Testis (tissue), 3 donors: Measurements from ENCODE around the gene FABP1. TPM values are rescaled to one million over a fixed set of nuclear protein-coding genes. Genes with fewer than 3 reads are reported as not detected.

Source experiments
- DNase-seq: peaks from one replicate; pipeline ENCODE4 v3.0.0-alpha.2; 2019
- H3K27ac ChIP-seq, 2 donors: fragments of 200-600 bp; sonication (generic); one replicate each; pipeline ENCODE4 v1.5.1; 2019
- H3K27me3 ChIP-seq: fragments of 200-600 bp; sonication (generic); one replicate; pipeline ENCODE4 v1.5.1; 2019
- H3K36me3 ChIP-seq: fragments of 200-600 bp; sonication (generic); one replicate; pipeline ENCODE4 v1.5.1; 2017; ENCODE audit warnings: low read depth; ENCODE audit errors: missing control alignments
- H3K4me1 ChIP-seq: fragments of 200-600 bp; sonication (generic); one replicate; pipeline ENCODE4 v1.5.1; 2019
- H3K4me3 ChIP-seq, 2 donors: fragments of 200-600 bp; sonication (generic); one replicate each; pipeline ENCODE4 v1.5.1; 2017 to 2019
- H3K9me3 ChIP-seq: fragments of 200-600 bp; sonication (generic); one replicate; pipeline ENCODE4 v1.5.1; 2017
- CTCF ChIP-seq, 3 experiments: fragments of 450-650 bp in 2 of 3; fragments of 200-600 bp in 1 of 3; sonication (generic) in 1 of 3; IDR thresholded peaks; one replicate each; pipeline ENCODE4 v1.5.1; 2016 to 2019; ENCODE audit warnings: antibody characterized with exemption in 3 of 3, mild to moderate bottlenecking in 2 of 3, moderate library complexity in 1 of 3
- POLR2A ChIP-seq: fragments of 450-650 bp; IDR thresholded peaks from one replicate; pipeline ENCODE4 v1.6.1; 2017; ENCODE audit warnings: antibody characterized with exemption, mild to moderate bottlenecking, moderate library complexity
- WGBS, 2 donors: methylation state at CpG; one replicate each; pipeline ENCODE4 v1.1.5; 2018; 5-methylcytosine and 5-hydroxymethylcytosine counted together
- intact Hi-C: fragments of 100-400 bp; cut with DNase I; formaldehyde crosslinking; loops from one replicate; pipeline ENCODE4 v1.15.1; 2023; ENCODE audit warnings: low total_unique reads
- polyA plus RNA-seq: library from polyadenylated mRNA; stranded (reverse); fragments of 350-450 nt; fragmentation: Illumina TruSeq; extraction: RNeasy Lipid Tissue Mini Kit (QIAGEN cat#74804); gene quantifications from one replicate; pipeline ENCODE4 v1.2.3, GENCODE V29; 2014; ENCODE audit warnings: low read depth, low replicate concordance; ENCODE audit not compliant: insufficient read depth
- total RNA-seq, 2 donors: library from RNA; depleted of rRNA; stranded (reverse); fragments of >200 nt; gene quantifications; one replicate each; pipeline ENCODE4 v1.2.3, GENCODE V29; 2016

FABP1 gene
- total and polyA plus RNA-seq, 3 donors from 2014 or later: 0.99 to 4.9 TPM; not detected in 1

GRCh38 chr2:88095022-88095421 is 32.8 kb downstream of the FABP1 start:
- intact Hi-C loops: no loop called here

GRCh38 chr2:88092773-88093172 is 35.1 kb downstream of the FABP1 start:
- no peak for DNase-seq
- no peak overlapping the region for H3K27ac ChIP-seq
- no peaks in the 10 kb centered on the region for H3K9me3 ChIP-seq
- TF ChIP-seq POLR2A (no peak), CTCF (IDR thresholded peaks at IDR 0.05) (no peak)
- intact Hi-C loops: no loop called here
- H3K36me3 ChIP-seq: no peaks in the 10 kb centered on the region
- no peak overlapping the region for H3K4me3 ChIP-seq
- no peaks in the 10 kb centered on the region for H3K27me3 ChIP-seq
- H3K4me1 ChIP-seq: no peaks in the 10 kb centered on the region

More at GRCh38 chr2:88095022-88095421, 32.8 kb downstream of the FABP1 start:
- no peaks in the 10 kb centered on the region for H3K9me3 ChIP-seq
- WGBS, 2 donors: 89 to 94% methylated on average over 3 of the region's 3 CpGs
- no peaks in the 10 kb centered on the region for H3K27me3 ChIP-seq
- DNase-seq: no peak
- H3K4me1 ChIP-seq: no peaks in the 10 kb centered on the region
- H3K36me3 ChIP-seq: no peaks in the 10 kb centered on the region
- TF ChIP-seq CTCF (IDR thresholded peaks at IDR 0.05) (no peak), POLR2A (no peak)
- H3K4me3 ChIP-seq: no peak overlapping the region
- H3K27ac ChIP-seq: no peak overlapping the region

GRCh38 chr2:88091943-88092342 is 35.9 kb downstream of the FABP1 start:
- intact Hi-C loops: no loop called here
- Histone ChIP-seq H3K36me3 (no peaks in the 10 kb centered on the region), H3K4me3 (no peak overlapping the region), H3K4me1 (no peaks in the 10 kb centered on the region), H3K27me3 (no peaks in the 10 kb centered on the region), H3K27ac (no peak overlapping the region), H3K9me3 (no peaks in the 10 kb centered on the region)
- 80 to 83% methylated on average over 3 of the region's 3 CpGs for WGBS, 2 donors
- TF ChIP-seq POLR2A (no peak), CTCF (IDR thresholded peaks at IDR 0.05) (no peak)
- DNase-seq: no peak

GRCh38 chr2:88090446-88091283 is 37.2 kb downstream of the FABP1 start:
- intact Hi-C loops: no loop called here
- WGBS, 2 donors: 67 to 70% methylated on average over 8 of the region's 8 CpGs
- Histone ChIP-seq H3K36me3 (no peaks in the 10 kb centered on the region), H3K4me1 (no peaks in the 10 kb centered on the region), H3K9me3 (no peaks in the 10 kb centered on the region), H3K27ac (no peak overlapping the region), H3K4me3 (no peak overlapping the region), H3K27me3 (no peaks in the 10 kb centered on the region)
- DNase-seq: no peak
- TF ChIP-seq POLR2A (no peak), CTCF (IDR thresholded peaks at IDR 0.05) (no peak)

GRCh38 chr2:88088999-88089398 is 38.9 kb downstream of the FABP1 start:
- Histone ChIP-seq H3K36me3 (no peaks in the 10 kb centered on the region), H3K9me3 (no peaks in the 10 kb centered on the region), H3K4me1 (no peaks in the 10 kb centered on the region), H3K27ac (no peak overlapping the region), H3K27me3 (no peaks in the 10 kb centered on the region), H3K4me3 (no peak overlapping the region)
- 94% methylated on average over 2 of the region's 2 CpGs for WGBS, 2 donors
- DNase-seq: no peak
- intact Hi-C loops: no loop called here
- no peak for TF ChIP-seq POLR2A
- TF ChIP-seq CTCF (IDR thresholded peaks at IDR 0.05): no peak
